HEK293 (cell line): ENCODE data around the gene ALG12.

Experiments
- CTCF ChIA-PET: fragments of 350-600 bp; formaldehyde crosslinking; extraction: SDS; loops from one replicate; lab custom pipeline; 2021; ENCODE audit warnings: antibody characterized with exemption; lab: Yijun Ruan, JAX
- POLR2A ChIA-PET: fragments of 300-600 bp; formaldehyde crosslinking; extraction: SDS; loops from one replicate; lab custom pipeline; 2020; ENCODE audit warnings: antibody characterized with exemption, inconsistent platforms; lab: Yijun Ruan, JAX
- H3K27ac ChIP-seq: fragments of 200-500 bp; sonication (Bioruptor generic); 2 replicates; pipeline ENCODE4 v1.5.1; 2014; ENCODE audit warnings: low read depth, low read length, control low read depth, inconsistent platforms; ENCODE audit errors: extremely low read depth
- H3K36me3 ChIP-seq, 2 experiments: fragments of 200-500 bp in 1 of 2; sonication (Bioruptor generic) in 1 of 2; 1 replicate in 1 of 2; 2 replicates in 1 of 2; pipeline ENCODE4 v1.5.1; 2014 to 2017; ENCODE audit warnings: inconsistent platforms in 2 of 2, low read length in 2 of 2; ENCODE audit not compliant: control insufficient read depth in 2 of 2, insufficient read depth in 1 of 2
- H3K4me1 ChIP-seq: fragments of 200-500 bp; sonication (Bioruptor generic); 2 replicates; pipeline ENCODE4 v1.5.1; 2014; ENCODE audit warnings: mild to moderate bottlenecking, low read length, inconsistent platforms; ENCODE audit not compliant: control insufficient read depth, insufficient read depth
- H3K4me3 ChIP-seq: 2 replicates; pipeline ENCODE4 v1.5.1; 2011; ENCODE audit warnings: low read depth, mild to moderate bottlenecking, control low read depth, low read length, moderate library complexity
- H3K9me3 ChIP-seq: fragments of 200-500 bp; sonication (Bioruptor generic); 2 replicates; pipeline ENCODE4 v1.5.1; 2014; ENCODE audit warnings: low read depth, low read length, inconsistent platforms; ENCODE audit not compliant: control insufficient read depth, insufficient read depth
- BCL6B ChIP-seq: fragments of 450-650 bp; formaldehyde crosslinking; IDR thresholded peaks from 2 replicates; pipeline ENCODE4 v1.5.1; 2017; ENCODE audit warnings: missing biosample characterization, missing genetic modification characterization
- GLIS1 ChIP-seq: fragments of 450-650 bp; formaldehyde crosslinking; IDR thresholded peaks from 2 replicates; pipeline ENCODE4 v1.5.1; 2016; ENCODE audit warnings: missing biosample characterization, missing genetic modification characterization
- HOXC10 ChIP-seq: sonication (generic); formaldehyde crosslinking; IDR thresholded peaks from 2 replicates; pipeline ENCODE4 v1.8.1; 2023; ENCODE audit warnings: mild to moderate bottlenecking, missing genetic modification reagents
- HOXD13 ChIP-seq: sonication (generic); formaldehyde crosslinking; IDR thresholded peaks from 2 replicates; pipeline ENCODE4 v1.8.0; 2022; ENCODE audit warnings: missing genetic modification reagents, borderline replicate concordance
- MEIS1 ChIP-seq: sonication (generic); formaldehyde crosslinking; IDR thresholded peaks from 2 replicates; pipeline ENCODE4 v1.8.1; 2022; ENCODE audit warnings: missing genetic modification reagents, mild to moderate bottlenecking, borderline replicate concordance
- PRDM4 ChIP-seq: fragments of 450-650 bp; formaldehyde crosslinking; IDR thresholded peaks from 2 replicates; pipeline ENCODE4 v1.5.1; 2017; ENCODE audit warnings: missing biosample characterization, missing genetic modification characterization
- SP2 ChIP-seq: fragments of 450-650 bp; formaldehyde crosslinking; IDR thresholded peaks from 2 replicates; pipeline ENCODE4 v1.5.1; 2016; ENCODE audit warnings: missing biosample characterization, missing genetic modification characterization
- SP7 ChIP-seq: fragments of 450-650 bp; formaldehyde crosslinking; IDR thresholded peaks from 2 replicates; pipeline ENCODE4 v1.5.1; 2016; ENCODE audit warnings: missing biosample characterization, missing genetic modification characterization
- WT1 ChIP-seq: fragments of 450-650 bp; formaldehyde crosslinking; IDR thresholded peaks from 2 replicates; pipeline ENCODE4 v1.5.1; 2016; ENCODE audit warnings: missing biosample characterization, missing genetic modification characterization
- ZBTB10 ChIP-seq: fragments of 450-650 bp; formaldehyde crosslinking; IDR thresholded peaks from 2 replicates; pipeline ENCODE4 v1.5.1; 2016; ENCODE audit warnings: missing biosample characterization, missing genetic modification characterization
- ZBTB44 ChIP-seq: fragments of 450-650 bp; IDR thresholded peaks from 2 replicates; pipeline ENCODE4 v1.5.1; 2018; ENCODE audit warnings: missing biosample characterization, mild to moderate bottlenecking, missing genetic modification characterization
- ZNF121 ChIP-seq: fragments of 450-650 bp; formaldehyde crosslinking; IDR thresholded peaks from 2 replicates; pipeline ENCODE4 v1.5.1; 2016; ENCODE audit warnings: missing biosample characterization, missing genetic modification characterization
- ZNF302 ChIP-seq: fragments of 450-650 bp; formaldehyde crosslinking; IDR thresholded peaks from 2 replicates; pipeline ENCODE4 v1.5.1; 2016; ENCODE audit warnings: missing biosample characterization, missing genetic modification characterization, low read depth
- ZNF311 ChIP-seq: fragments of 450-650 bp; formaldehyde crosslinking; IDR thresholded peaks from 2 replicates; pipeline ENCODE4 v1.5.1; 2017; ENCODE audit warnings: missing biosample characterization, missing genetic modification characterization, borderline replicate concordance
- ZNF449 ChIP-seq: fragments of 450-650 bp; formaldehyde crosslinking; IDR thresholded peaks from 2 replicates; pipeline ENCODE4 v1.5.1; 2017; ENCODE audit warnings: missing biosample characterization, mild to moderate bottlenecking, missing genetic modification characterization, moderate library complexity
- ZNF596 ChIP-seq: fragments of 450-650 bp; IDR thresholded peaks from 2 replicates; pipeline ENCODE4 v1.5.0; 2018; ENCODE audit warnings: missing biosample characterization, mild to moderate bottlenecking, missing genetic modification characterization, moderate library complexity
- ZNF621 ChIP-seq: fragments of 450-650 bp; formaldehyde crosslinking; IDR thresholded peaks from 2 replicates; pipeline ENCODE4 v1.5.1; 2017; ENCODE audit warnings: missing biosample characterization, missing genetic modification characterization
- ZNF776 ChIP-seq: fragments of 450-650 bp; formaldehyde crosslinking; IDR thresholded peaks from 2 replicates; pipeline ENCODE4 v1.5.0; 2017; ENCODE audit warnings: missing biosample characterization, missing genetic modification characterization, borderline replicate concordance

ALG12 gene

GRCh38 chr22:49861642-49862495, 56.4 kb downstream of the ALG12 start:
- TF ChIP-seq GLIS1 (peak; percentile 31; the same call in 1 of the 2 replicates), ZBTB44 (tag by site-specific recombination) (no peak)
- TF ChIP-seq, all 188 proteins: peak for 1
- Histone ChIP-seq H3K9me3 (peaks cover 2% of the 10 kb centered on the region; the same call in 1 of the 2 replicates), H3K36me3 (peaks cover 5 to 12% of the 10 kb centered on the region in 2 experiments; a peak in 2 of 3 replicates), H3K27ac (no peak overlapping the region), H3K4me1 (no peaks in the 10 kb centered on the region), H3K4me3 (no peak overlapping the region)
- POLR2A ChIA-PET, result interaction anchor here (0.7 kb wide), 1 partner anchor 382 kb away, joined by 3 read pairs; no protein-coding TSS in a partner anchor
- CTCF ChIA-PET, result interaction anchor here (0.7 kb wide), 1 partner anchor 18 kb away, joined by 3 read pairs; no protein-coding TSS in a partner anchor

DNA sequence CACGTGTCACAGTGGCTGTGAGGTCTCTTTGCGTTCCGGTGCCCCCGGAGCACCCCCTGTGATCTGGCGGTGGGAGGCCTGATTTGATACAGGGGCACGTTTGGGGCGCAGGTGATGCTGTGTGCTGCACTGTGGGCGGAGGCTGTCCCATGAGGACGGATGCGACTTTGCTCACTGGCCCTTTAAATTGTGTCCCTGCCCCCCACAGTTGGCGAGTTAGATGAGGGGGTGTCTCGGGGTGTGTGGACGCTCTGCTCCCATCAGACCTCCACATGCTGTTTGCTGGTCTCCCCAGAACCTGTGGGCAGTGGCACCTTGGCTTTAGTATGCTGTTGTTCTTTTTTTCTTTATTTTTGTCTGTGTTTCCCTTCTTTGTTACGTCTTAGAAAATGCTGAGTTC, 59.4 kb downstream of the ALG12 start:
- CTCF ChIA-PET, result no interaction called here
- Histone ChIP-seq H3K9me3 (no peaks in the 10 kb centered on the region), H3K27ac (no peak overlapping the region)

GRCh38 chr22:49856766-49857618, 61.2 kb downstream of the ALG12 start:
- no peak overlapping the region for H3K27ac ChIP-seq
- POLR2A ChIA-PET, result interaction anchor here (0.8 to 1.3 kb wide), 3 partner anchors 9 to 55 kb away, joined by 3 to 8 read pairs (median 3); no protein-coding TSS in a partner anchor
- no peak overlapping the region for H3K4me3 ChIP-seq
- CTCF ChIA-PET, result interaction anchor here (0.6 kb wide), 2 partner anchors 139 to 167 kb away, joined by 3 read pairs; no protein-coding TSS in a partner anchor
- peaks cover 8% of the 10 kb centered on the region for H3K4me1 ChIP-seq
- H3K36me3 ChIP-seq, result peaks cover 0 to 13% of the 10 kb centered on the region in 2 experiments; a peak in 2 of 3 replicates
- no peaks in the 10 kb centered on the region for H3K9me3 ChIP-seq
- no peak for TF ChIP-seq HOXD13
- no peak for TF ChIP-seq WT1 (tag by site-specific recombination)
- no peak for TF ChIP-seq MEIS1 (CRISPR knock-in tag)
- TF ChIP-seq ZNF596 (tag by site-specific recombination), result no peak
- no peak for TF ChIP-seq ZNF621
- TF ChIP-seq PRDM4 (tag by site-specific recombination), result no peak
- TF ChIP-seq HOXC10 (CRISPR knock-in tag), result no peak
- TF ChIP-seq BCL6B (tag by site-specific recombination), result no peak
- no peak for TF ChIP-seq ZNF776 (tag by site-specific recombination)
- no peak for TF ChIP-seq ZBTB10 (tag by site-specific recombination)

More for the DNA sequence above, 59.4 kb downstream of the ALG12 start:
- peaks cover 8% of the 10 kb centered on the region for H3K4me1 ChIP-seq
- peaks cover 0 to 13% of the 10 kb centered on the region in 2 experiments; a peak in 2 of 3 replicates for H3K36me3 ChIP-seq
- no peak for TF ChIP-seq ZNF449 (tag by site-specific recombination)
- no peak for TF ChIP-seq ZNF311 (tag by site-specific recombination)
- TF ChIP-seq ZNF121 (tag by site-specific recombination), result no peak
- no peak for TF ChIP-seq SP2 (tag by site-specific recombination)
- TF ChIP-seq SP7 (tag by site-specific recombination), result no peak
- no peak for TF ChIP-seq ZNF302 (tag by site-specific recombination)
- TF ChIP-seq ZNF621, result no peak
- POLR2A ChIA-PET, result no interaction called here
- H3K4me3 ChIP-seq, result no peak overlapping the region
